Measurements from ENCODE around the gene PNCK. TPM values are rescaled to one million over a fixed set of nuclear protein-coding genes. Genes with fewer than 3 reads are reported as not detected.

PNCK gene
- total RNA-seq, 1 experiment from 2014 or later, result 26.8 TPM

DNA sequence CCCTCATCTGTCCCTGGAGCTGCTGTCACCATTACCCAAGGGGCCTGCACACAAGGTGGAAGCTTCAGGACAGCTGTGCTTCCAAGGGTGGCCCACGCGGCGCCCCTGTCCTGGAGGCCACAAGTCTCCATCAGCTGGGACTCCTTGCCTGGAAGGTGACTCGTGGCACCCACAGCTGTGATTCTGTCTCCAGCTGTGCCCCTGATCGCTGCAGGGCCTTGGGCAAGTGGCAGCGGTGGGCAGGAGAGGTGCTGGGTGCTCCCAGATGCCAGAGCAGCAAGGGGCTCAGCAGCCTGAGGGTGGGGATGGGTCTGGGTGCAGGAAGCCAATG is 35.6 kb downstream of the PNCK start:
- no peak overlapping the region for H3K27ac Mint-ChIP-seq
- no peak overlapping the region for H3K9ac ChIP-seq (ENCODE audit: extremely low read depth, insufficient read length, low read length)
- no peak overlapping the region for H3K18ac ChIP-seq (ENCODE audit: insufficient read length, low read depth, low read length)
- peaks cover 41% of the 10 kb centered on the region for H3K27me3 Mint-ChIP-seq (ENCODE audit: low read depth)
- H3K36me3 Mint-ChIP-seq (ENCODE audit: insufficient read depth in 1 of 3, low read depth in 3 of 3), result peaks cover 0 to 14% (median 2%) of the 10 kb centered on the region in 3 experiments; a peak in 4 of 7 replicates
- DNase-seq, result peak; percentile 20
- H3K23ac ChIP-seq (ENCODE audit: insufficient read length, low read depth, low read length), result no peak overlapping the region
- no peak overlapping the region for H3K4ac ChIP-seq (ENCODE audit: low read depth, low read length)
- H3K27ac ChIP-seq (ENCODE audit: insufficient read length, low read depth, low read length), result no peak overlapping the region
- H2BK20ac ChIP-seq (ENCODE audit: low read depth, low read length, poor library complexity, severe bottlenecking), result no peak overlapping the region
- no peaks in the 10 kb centered on the region for H3K4me1 ChIP-seq (ENCODE audit: insufficient read depth, low read length)
- no CpG with 5 or more reads among the region's 6 CpGs for WGBS (ENCODE audit: extremely low coverage, insufficient read length, low lambda C conversion rate)
- H2BK12ac ChIP-seq (ENCODE audit: insufficient read length, low read depth, low read length), result no peak overlapping the region
- H3K9me3 Mint-ChIP-seq, result peaks cover 44 to 77% of the 10 kb centered on the region in 2 experiments
- H3K79me1 ChIP-seq (ENCODE audit: insufficient read depth, low read depth, low read length, poor library complexity, severe bottlenecking), result no peaks in the 10 kb centered on the region
- H3K79me2 ChIP-seq (ENCODE audit: insufficient read depth, low read length), result no peaks in the 10 kb centered on the region
- H4K91ac ChIP-seq (ENCODE audit: insufficient read length, low read depth, low read length), result no peak overlapping the region
- H2BK5ac ChIP-seq (ENCODE audit: insufficient read length, low read length), result no peak overlapping the region
- H3K14ac ChIP-seq (ENCODE audit: insufficient read depth, low read length), result no peak overlapping the region
- H2BK15ac ChIP-seq (ENCODE audit: low read depth, low read length), result no peak overlapping the region
- no peak overlapping the region for H3T11ph ChIP-seq (ENCODE audit: low read length)
- H4K8ac ChIP-seq (replicated peaks; ENCODE audit: insufficient read length, low read depth, low read length), result no peak overlapping the region
- H3K23me2 ChIP-seq (ENCODE audit: insufficient read length, low read depth, low read length, poor library complexity, severe bottlenecking), result peaks cover 2% of the 10 kb centered on the region
- no peak overlapping the region for H4K5ac ChIP-seq (ENCODE audit: insufficient read length, low read depth, low read length)
- H3K27me3 ChIP-seq (ENCODE audit: insufficient read depth, low read length), result peaks cover 10% of the 10 kb centered on the region
- H3K4me2 ChIP-seq (ENCODE audit: insufficient read depth, insufficient read length, low read length), result no peak overlapping the region
- no peak overlapping the region for H3K4me3 Mint-ChIP-seq
- no peak overlapping the region for H2AFZ ChIP-seq (ENCODE audit: low read length)
- no peak overlapping the region for H3K56ac ChIP-seq (ENCODE audit: insufficient read length, low read depth, low read length)
- peaks cover 33% of the 10 kb centered on the region for H3K9me3 ChIP-seq (ENCODE audit: control insufficient read depth, low read depth, low read length)
- H2AK5ac ChIP-seq (ENCODE audit: insufficient read length, low read length), result no peak overlapping the region
- H4K20me1 ChIP-seq (ENCODE audit: control insufficient read depth, insufficient read depth, insufficient read length), result peaks cover 2% of the 10 kb centered on the region
- no peak overlapping the region for H2BK120ac ChIP-seq (ENCODE audit: low read depth, low read length, poor library complexity, severe bottlenecking)
- peaks cover 8 to 11% of the 10 kb centered on the region in 2 experiments; a peak in 3 of 4 replicates for H3K4me1 Mint-ChIP-seq
- TF ChIP-seq, protein P1, sequence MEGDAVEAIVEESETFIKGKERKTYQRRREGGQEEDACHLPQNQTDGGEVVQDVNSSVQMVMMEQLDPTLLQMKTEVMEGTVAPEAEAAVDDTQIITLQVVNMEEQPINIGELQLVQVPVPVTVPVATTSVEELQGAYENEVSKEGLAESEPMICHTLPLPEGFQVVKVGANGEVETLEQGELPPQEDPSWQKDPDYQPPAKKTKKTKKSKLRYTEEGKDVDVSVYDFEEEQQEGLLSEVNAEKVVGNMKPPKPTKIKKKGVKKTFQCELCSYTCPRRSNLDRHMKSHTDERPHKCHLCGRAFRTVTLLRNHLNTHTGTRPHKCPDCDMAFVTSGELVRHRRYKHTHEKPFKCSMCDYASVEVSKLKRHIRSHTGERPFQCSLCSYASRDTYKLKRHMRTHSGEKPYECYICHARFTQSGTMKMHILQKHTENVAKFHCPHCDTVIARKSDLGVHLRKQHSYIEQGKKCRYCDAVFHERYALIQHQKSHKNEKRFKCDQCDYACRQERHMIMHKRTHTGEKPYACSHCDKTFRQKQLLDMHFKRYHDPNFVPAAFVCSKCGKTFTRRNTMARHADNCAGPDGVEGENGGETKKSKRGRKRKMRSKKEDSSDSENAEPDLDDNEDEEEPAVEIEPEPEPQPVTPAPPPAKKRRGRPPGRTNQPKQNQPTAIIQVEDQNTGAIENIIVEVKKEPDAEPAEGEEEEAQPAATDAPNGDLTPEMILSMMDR (conservative IDR thresholded peaks at IDR 0.05), result no peak
